Activated naive CD4-positive, alpha-beta T cell treated with anti-CD3 and anti-CD28 coated beads for 36 hours (primary cell): ENCODE results near the gene MTX2. TPM values are rescaled to one million over a fixed set of nuclear protein-coding genes. Genes with fewer than 3 reads are reported as not detected.

Experiments used
- CTCF ChIA-PET: fragments of 350-600 bp; sonication (Branson Sonifier 250); formaldehyde crosslinking; loops from one replicate; lab custom pipeline; 2021; ENCODE audit warnings: antibody characterized with exemption; lab: Charles Lee
- DNase-seq: peaks from one replicate; pipeline ENCODE4 v3.0.0-alpha.2; 2020
- H3K27ac Mint-ChIP-seq: one replicate; pipeline ENCODE4 v1.8.0; 2021; ENCODE audit warnings: mild to moderate bottlenecking, mixed read lengths
- H3K27me3 Mint-ChIP-seq: one replicate; pipeline ENCODE4 v1.8.0; 2021; ENCODE audit warnings: low read depth, mixed read lengths
- H3K36me3 Mint-ChIP-seq: one replicate; pipeline ENCODE4 v1.8.0; 2021; ENCODE audit warnings: low read depth, mixed read lengths
- H3K4me1 Mint-ChIP-seq: one replicate; pipeline ENCODE4 v1.8.0; 2021; ENCODE audit warnings: low read depth, mixed read lengths
- H3K4me3 Mint-ChIP-seq: one replicate; pipeline ENCODE4 v1.8.0; 2021; ENCODE audit warnings: mild to moderate bottlenecking, moderate library complexity, mixed read lengths
- H3K9me3 Mint-ChIP-seq: one replicate; pipeline ENCODE4 v1.8.0; 2021; ENCODE audit warnings: mixed read lengths
- intact Hi-C: fragments of 100-400 bp; cut with micrococcal nuclease; formaldehyde crosslinking; loops from one replicate; pipeline ENCODE4 v1.15.1; 2023
- total RNA-seq, 2 experiments: library from RNA; stranded (reverse); gene quantifications; one replicate each; pipeline ENCODE4 v1.2.3, GENCODE V29; 2021

Gene MTX2
- total RNA-seq, result 10 to 100 TPM; 24.3 to 28.1 TPM

DNA sequence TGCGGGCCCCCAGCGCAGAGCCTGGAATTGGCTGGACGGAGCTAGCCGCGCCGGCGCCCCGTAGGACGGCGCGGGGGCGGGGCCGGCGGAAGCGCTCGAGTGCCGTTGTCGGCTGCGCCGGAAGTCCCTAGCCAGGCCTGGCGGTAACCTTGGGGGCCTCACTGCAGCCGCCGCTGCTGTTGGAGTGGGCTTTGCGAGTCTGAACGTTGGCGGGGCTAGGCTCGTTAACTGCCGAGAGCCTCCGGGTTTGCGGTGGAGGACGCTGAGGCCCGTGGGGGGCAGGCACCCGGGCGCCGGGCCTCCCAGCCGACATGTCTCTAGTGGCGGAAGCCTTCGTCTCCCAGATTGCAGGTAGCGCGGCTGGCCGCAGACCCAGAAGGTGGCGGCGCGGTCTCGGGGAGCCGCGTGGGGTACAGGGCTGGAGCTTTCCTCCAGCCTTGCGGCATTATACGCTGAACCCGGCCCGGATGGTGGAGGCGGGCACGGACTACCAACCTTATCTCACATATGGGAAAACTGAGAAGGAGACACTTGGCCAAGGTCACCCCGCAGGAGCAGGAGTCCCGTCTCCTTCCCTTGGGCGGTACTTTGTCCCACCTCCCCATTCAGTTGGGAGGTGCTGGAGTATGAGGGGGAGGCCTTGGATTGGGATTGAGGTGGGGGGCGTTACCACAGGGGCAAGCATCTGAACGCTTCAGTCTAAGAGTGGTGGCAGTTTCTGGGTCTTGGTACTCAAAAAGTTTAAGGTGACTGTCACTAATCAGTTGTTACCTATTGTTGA is at the start of gene MTX2:
MTX2 (plus strand) TSS at position 124 of the 781 bp plus-strand sequence; CDS start at position 312, 188 bp downstream.
- no peaks in the 10 kb centered on the region for H3K9me3 Mint-ChIP-seq
- peak within 1 kb of the TSS; percentile 88 for H3K27ac Mint-ChIP-seq
- peaks cover 20% of the 10 kb centered on the region for H3K4me1 Mint-ChIP-seq
- peak; percentile 76 for DNase-seq
- intact Hi-C loops, result loop anchor here (1.0 to 10.0 kb wide), 4 partner anchors 23 to 545 kb away; partner anchors contain the start of gene LNPK
- no peaks in the 10 kb centered on the region for H3K27me3 Mint-ChIP-seq
- H3K4me3 Mint-ChIP-seq, result peak within 1 kb of the TSS; percentile 97
- CTCF ChIA-PET, result interaction anchor here (0.9 kb wide), 1 partner anchor 51 kb away, joined by 4 read pairs; no protein-coding TSS in a partner anchor
- peaks cover 8% of the 10 kb centered on the region for H3K36me3 Mint-ChIP-seq

DNA sequence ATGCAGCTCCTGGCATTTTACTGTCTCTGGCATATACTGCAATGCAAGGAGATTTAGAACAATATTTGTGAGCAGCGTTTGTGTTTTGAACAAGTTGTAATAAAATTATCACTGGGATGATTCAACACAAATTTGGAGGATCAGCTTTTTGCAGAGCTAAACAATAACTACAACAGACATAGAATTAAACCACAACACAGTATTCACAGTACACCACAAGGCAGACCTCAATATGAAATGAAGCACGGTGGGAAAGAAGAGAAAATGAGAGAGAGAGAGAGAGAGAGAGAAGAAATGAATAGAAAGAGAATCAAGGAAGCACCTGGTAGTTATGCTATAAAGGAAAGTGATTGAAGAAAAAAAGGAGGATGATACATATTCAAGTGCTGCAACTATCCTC is 41.4 kb upstream of the MTX2 start:
- CTCF ChIA-PET, result no interaction called here
- no peak for DNase-seq
- no peak overlapping the region for H3K27ac Mint-ChIP-seq
- no peak overlapping the region for H3K4me3 Mint-ChIP-seq
- no peaks in the 10 kb centered on the region for H3K36me3 Mint-ChIP-seq
- H3K9me3 Mint-ChIP-seq, result no peaks in the 10 kb centered on the region
- no peaks in the 10 kb centered on the region for H3K4me1 Mint-ChIP-seq
- intact Hi-C loops, result no loop called here
- H3K27me3 Mint-ChIP-seq, result peaks cover 36% of the 10 kb centered on the region

DNA sequence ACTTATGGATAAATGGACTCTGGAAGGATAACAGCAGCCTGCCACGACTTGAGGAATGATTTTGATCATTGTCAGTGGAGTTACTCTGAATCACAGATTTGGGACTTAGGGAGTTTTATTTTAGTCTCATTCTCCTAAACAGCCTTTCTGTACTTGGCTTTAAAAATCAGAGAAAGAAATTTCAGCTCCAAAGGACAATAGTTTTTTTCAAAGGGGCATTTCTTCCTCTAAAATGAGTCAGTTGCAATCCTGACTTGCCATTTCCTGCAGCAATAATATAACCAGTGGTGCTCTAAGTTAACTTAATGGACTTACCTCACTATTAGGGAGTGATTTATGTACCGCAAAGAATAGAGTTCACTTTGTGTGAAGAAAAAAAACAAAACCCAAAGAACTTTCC is 35.1 kb upstream of the MTX2 start:
- intact Hi-C loops, result no loop called here
- no peak for DNase-seq
- Mint-ChIP-seq H3K4me1 (no peaks in the 10 kb centered on the region), H3K4me3 (no peak overlapping the region), H3K9me3 (no peaks in the 10 kb centered on the region), H3K27ac (no peak overlapping the region), H3K27me3 (peaks cover 34% of the 10 kb centered on the region), H3K36me3 (no peaks in the 10 kb centered on the region)
- CTCF ChIA-PET, result interaction anchor here (0.7 kb wide), 1 partner anchor 49 kb away, joined by 3 read pairs; no protein-coding TSS in a partner anchor

DNA sequence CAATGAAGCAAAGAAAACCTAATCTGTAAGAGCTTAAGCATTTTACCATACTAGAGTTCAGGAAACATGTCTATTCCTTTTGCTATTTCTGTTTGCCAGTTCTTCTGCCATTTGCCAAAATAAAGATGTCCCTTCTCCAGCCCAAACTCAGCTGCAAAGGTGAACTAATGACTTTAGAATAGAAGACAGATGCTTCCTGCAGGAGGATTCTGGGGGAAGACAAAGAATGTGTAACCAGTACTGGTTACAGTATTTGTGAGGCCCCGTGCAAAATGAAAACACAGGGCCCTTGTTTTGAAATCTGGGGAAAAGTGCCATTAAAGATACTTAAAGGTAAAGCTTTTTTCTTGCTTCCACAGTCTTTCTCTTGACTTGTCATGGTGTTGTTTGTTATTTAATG is 34.3 kb upstream of the MTX2 start:
- Mint-ChIP-seq H3K4me3 (no peak overlapping the region), H3K27ac (no peak overlapping the region), H3K27me3 (peaks cover 34% of the 10 kb centered on the region), H3K36me3 (no peaks in the 10 kb centered on the region), H3K9me3 (no peaks in the 10 kb centered on the region), H3K4me1 (no peaks in the 10 kb centered on the region)
- intact Hi-C loops, result no loop called here
- CTCF ChIA-PET, result no interaction called here
- DNase-seq, result no peak

DNA sequence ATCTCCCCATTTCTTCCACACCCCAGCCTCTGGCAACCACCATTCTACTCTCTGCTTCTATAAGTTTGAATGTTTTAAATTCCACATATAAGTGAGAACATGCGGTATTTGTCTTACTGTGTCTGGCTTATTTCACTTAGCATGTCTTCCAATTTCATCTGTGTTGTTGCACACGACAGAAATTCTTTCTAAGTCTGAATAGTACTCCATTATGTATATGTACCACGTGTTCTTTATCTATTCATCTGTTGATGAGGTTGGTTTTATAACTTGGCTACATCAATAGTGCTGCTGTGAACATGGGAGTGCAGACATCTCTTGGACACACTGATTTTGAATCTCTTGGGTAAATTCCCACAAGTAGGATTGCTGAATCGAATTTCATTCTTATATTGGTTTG is 31.8 kb upstream of the MTX2 start:
- peaks cover 29% of the 10 kb centered on the region for H3K27me3 Mint-ChIP-seq
- H3K4me3 Mint-ChIP-seq, result no peak overlapping the region
- no peak for DNase-seq
- intact Hi-C loops, result no loop called here
- no peaks in the 10 kb centered on the region for H3K9me3 Mint-ChIP-seq
- H3K27ac Mint-ChIP-seq, result no peak overlapping the region
- CTCF ChIA-PET, result no interaction called here
- no peaks in the 10 kb centered on the region for H3K36me3 Mint-ChIP-seq
- no peaks in the 10 kb centered on the region for H3K4me1 Mint-ChIP-seq

DNA sequence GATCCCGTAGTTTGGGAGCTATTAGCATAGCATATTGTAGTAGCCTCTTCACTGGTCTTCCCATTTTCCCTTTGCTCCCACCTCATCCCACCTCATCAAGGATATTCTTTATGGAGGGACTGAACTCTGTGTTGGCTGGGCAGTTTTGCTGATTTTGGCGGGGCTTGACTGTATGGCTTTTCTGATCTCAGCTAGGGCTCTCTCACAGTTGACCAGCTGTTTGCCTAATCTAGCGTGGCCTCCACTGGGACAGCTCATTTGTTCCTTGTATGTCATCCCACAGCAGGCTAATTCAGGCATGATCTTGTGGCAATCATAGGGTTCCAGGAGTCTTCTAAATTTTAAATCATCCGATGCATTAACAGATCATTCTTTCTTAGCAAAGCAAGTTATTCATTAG is 30.2 kb upstream of the MTX2 start:
- peaks cover 26% of the 10 kb centered on the region for H3K27me3 Mint-ChIP-seq

DNA sequence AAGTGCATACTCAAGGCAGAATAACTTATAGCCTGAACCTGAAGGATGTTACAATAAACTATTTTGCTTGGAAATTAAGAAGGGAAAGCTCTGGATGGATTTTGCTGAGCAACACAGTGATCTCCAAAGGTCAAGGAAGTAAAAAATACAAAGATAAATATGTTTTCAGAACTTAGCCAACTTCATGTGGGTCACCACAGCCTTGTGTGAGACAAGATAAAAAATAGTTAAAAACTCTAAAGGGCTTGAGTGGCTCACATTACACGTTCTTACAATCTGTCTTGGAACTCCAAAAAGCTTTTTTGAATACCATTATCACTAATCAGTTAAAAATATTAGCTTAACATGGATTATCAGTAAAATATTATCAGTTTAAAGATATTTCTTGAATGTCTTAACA is 28.9 kb upstream of the MTX2 start:
- CTCF ChIA-PET, result interaction anchor here (1.0 kb wide), 1 partner anchor 215 kb away, joined by 3 read pairs; no protein-coding TSS in a partner anchor
- Mint-ChIP-seq H3K27me3 (peaks cover 25% of the 10 kb centered on the region), H3K27ac (no peak overlapping the region), H3K4me3 (no peak overlapping the region), H3K9me3 (no peaks in the 10 kb centered on the region), H3K4me1 (no peaks in the 10 kb centered on the region), H3K36me3 (no peaks in the 10 kb centered on the region)
- intact Hi-C loops, result no loop called here
- DNase-seq, result no peak

More for the DNA sequence above, 30.2 kb upstream of the MTX2 start:
- CTCF ChIA-PET, result no interaction called here
- H3K36me3 Mint-ChIP-seq, result no peaks in the 10 kb centered on the region
- no peaks in the 10 kb centered on the region for H3K4me1 Mint-ChIP-seq
- H3K27ac Mint-ChIP-seq, result no peak overlapping the region
- intact Hi-C loops, result no loop called here
- DNase-seq, result no peak
- H3K9me3 Mint-ChIP-seq, result no peaks in the 10 kb centered on the region
- no peak overlapping the region for H3K4me3 Mint-ChIP-seq

DNA sequence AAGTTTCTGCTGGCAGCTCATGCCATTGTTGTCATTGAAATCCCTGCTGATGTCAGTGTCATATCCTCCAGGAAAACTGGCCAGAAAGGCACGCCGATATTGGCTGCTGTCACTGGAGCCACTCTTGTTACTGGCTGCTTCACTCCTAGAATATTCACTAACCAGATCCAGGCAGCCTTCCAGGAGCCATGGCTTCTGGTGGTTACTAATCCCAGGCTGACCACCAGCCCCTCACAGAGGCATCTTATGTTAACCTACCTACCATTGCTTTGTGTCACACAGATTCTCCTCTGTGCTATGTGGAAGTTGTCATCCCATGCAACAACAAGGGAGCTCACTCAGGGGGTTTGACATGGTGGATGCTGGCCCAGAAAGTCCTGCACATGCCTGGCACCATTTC is 27.0 kb upstream of the MTX2 start:
- Mint-ChIP-seq H3K4me3 (no peak overlapping the region), H3K27me3 (peaks cover 21% of the 10 kb centered on the region), H3K27ac (no peak overlapping the region), H3K36me3 (no peaks in the 10 kb centered on the region), H3K9me3 (no peaks in the 10 kb centered on the region), H3K4me1 (no peaks in the 10 kb centered on the region)
- CTCF ChIA-PET, result interaction anchor here (1.1 kb wide), 1 partner anchor 213 kb away, joined by 4 read pairs; no protein-coding TSS in a partner anchor
- DNase-seq, result no peak
- intact Hi-C loops, result no loop called here

DNA sequence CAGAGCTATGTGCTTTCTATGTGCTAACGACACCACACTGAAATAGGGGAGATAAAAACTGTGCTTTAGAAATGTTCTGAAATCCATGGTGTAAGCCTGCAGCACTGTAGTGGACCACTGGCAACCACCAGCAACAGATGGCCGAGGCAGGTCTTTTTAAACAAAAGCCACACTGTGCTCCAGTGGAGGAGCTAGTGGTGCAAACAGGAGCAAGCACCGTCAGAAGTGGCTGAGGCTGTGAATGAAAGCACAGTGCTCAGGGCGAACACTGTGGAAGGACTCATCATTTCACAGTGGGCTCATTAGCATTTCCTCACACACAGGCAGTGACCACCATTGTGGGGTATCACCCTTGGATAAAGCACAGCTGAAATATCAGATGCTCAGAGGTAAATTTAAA is 22.9 kb upstream of the MTX2 start:
- Mint-ChIP-seq H3K27me3 (peaks cover 24% of the 10 kb centered on the region), H3K4me1 (no peaks in the 10 kb centered on the region), H3K9me3 (peaks cover 7% of the 10 kb centered on the region), H3K4me3 (no peak overlapping the region), H3K27ac (no peak overlapping the region), H3K36me3 (no peaks in the 10 kb centered on the region)
- no peak for DNase-seq
- CTCF ChIA-PET, result interaction anchor here (0.6 kb wide), 1 partner anchor 10 kb away, joined by 3 read pairs; no protein-coding TSS in a partner anchor
- intact Hi-C loops, result no loop called here

DNA sequence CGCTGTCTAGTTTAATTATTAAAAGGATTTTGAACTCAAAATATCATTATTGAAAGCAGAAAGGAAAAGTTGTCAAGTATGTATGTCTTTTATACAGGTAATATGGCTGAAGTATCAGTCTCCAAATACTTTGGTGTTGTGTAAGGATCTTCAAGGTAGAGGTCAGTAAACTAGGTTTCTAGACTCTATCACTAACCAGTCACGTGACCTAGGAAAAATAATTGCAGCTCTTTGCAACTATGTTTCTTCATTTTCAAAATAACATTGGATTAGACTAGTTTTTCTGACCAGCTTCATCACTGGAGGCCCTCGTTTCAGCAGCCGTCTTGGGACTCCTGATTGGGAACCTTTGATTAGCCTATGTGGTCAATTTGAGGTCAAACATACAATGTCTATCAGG is 21.4 kb upstream of the MTX2 start:
- Mint-ChIP-seq H3K27ac (no peak overlapping the region), H3K4me3 (no peak overlapping the region), H3K27me3 (peaks cover 24% of the 10 kb centered on the region), H3K9me3 (peaks cover 7% of the 10 kb centered on the region), H3K4me1 (no peaks in the 10 kb centered on the region), H3K36me3 (no peaks in the 10 kb centered on the region)
- intact Hi-C loops, result no loop called here
- no peak for DNase-seq
- CTCF ChIA-PET, result interaction anchor here (0.7 kb wide), 1 partner anchor 13 kb away, joined by 3 read pairs; no protein-coding TSS in a partner anchor

DNA sequence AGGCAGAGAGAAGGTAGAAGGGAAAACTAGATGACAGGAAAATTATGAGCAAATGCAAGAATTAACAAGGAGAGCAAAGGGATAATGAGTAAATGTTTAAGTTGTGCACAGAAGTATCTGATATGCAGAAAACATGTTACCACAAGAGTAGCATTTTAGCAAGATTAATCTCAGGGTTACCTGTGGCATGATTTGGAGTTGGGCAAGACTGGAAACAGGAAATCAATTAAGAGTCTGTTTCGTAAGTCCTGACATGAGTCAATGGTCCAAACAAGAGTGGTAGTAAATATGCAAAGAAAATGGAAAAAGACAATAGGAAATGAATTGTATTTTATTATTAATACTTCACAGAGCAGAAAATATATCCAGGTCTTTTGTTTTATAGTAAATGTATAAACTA is 17.3 kb upstream of the MTX2 start:
- H3K4me3 Mint-ChIP-seq, result no peak overlapping the region
- intact Hi-C loops, result no loop called here
- H3K9me3 Mint-ChIP-seq, result peaks cover 7% of the 10 kb centered on the region
- CTCF ChIA-PET, result no interaction called here
- no peak for DNase-seq
- H3K36me3 Mint-ChIP-seq, result no peaks in the 10 kb centered on the region
- H3K27ac Mint-ChIP-seq, result no peak overlapping the region
- H3K27me3 Mint-ChIP-seq, result peaks cover 28% of the 10 kb centered on the region
- H3K4me1 Mint-ChIP-seq, result no peaks in the 10 kb centered on the region

DNA sequence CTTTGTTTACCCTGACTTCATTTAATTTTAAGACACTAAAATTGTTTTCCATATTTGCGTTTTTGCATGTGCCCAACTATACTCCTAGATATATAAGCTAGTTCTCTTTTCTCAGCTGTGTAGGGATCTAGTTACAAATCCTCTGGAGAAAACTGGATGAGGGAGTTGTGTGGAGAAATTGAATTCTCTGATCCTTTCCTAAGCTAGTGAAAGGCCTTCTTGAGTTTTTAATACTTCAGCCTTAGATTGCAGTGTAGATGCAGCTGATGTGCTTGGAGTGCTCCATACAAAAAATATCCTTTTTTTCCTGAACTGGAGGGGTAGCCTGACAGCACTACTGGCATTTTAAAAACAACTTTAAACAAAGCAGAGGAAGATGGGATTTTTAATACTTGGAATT is 8.6 kb upstream of the MTX2 start:
- DNase-seq, result no peak
- no peak overlapping the region for H3K4me3 Mint-ChIP-seq
- H3K27me3 Mint-ChIP-seq, result peaks cover 8% of the 10 kb centered on the region
- no peaks in the 10 kb centered on the region for H3K36me3 Mint-ChIP-seq
- CTCF ChIA-PET, result interaction anchor here (0.6 to 0.7 kb wide), 2 partner anchors 13 to 194 kb away, joined by 3 read pairs; no protein-coding TSS in a partner anchor
- no peak overlapping the region for H3K27ac Mint-ChIP-seq
- H3K9me3 Mint-ChIP-seq, result no peaks in the 10 kb centered on the region
- H3K4me1 Mint-ChIP-seq, result no peaks in the 10 kb centered on the region
- intact Hi-C loops, result no loop called here

DNA sequence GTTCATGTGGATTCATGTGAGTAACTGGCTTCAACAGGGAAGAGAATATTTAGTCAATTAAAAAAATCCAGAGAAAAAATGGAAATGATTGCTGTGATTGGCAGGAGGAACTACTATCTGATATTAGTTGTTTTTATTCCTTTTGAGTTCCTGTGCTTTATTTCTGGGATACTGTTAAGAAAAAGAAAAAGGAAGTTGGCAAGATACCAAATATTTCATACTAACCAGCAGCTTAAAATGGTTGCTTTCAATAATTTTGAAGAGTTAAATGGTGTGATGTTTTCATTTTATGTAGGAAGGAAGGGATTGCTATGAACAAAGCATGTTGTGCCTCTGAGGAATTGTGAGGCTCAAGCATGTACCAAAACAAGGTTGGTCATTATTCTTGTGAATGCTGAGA is 8.1 kb upstream of the MTX2 start:
- H3K27ac Mint-ChIP-seq, result no peak overlapping the region
- intact Hi-C loops, result no loop called here
- no peak for DNase-seq
- CTCF ChIA-PET, result interaction anchor here (0.6 kb wide), 1 partner anchor 13 kb away, joined by 3 read pairs; no protein-coding TSS in a partner anchor
- H3K36me3 Mint-ChIP-seq, result no peaks in the 10 kb centered on the region
- H3K4me3 Mint-ChIP-seq, result no peak overlapping the region
- H3K9me3 Mint-ChIP-seq, result no peaks in the 10 kb centered on the region
- H3K4me1 Mint-ChIP-seq, result no peaks in the 10 kb centered on the region
- peaks cover 5% of the 10 kb centered on the region for H3K27me3 Mint-ChIP-seq
